HTERT RPE-1 (cell line): ENCODE results near the gene IQSEC1.

Experiments used
- in situ Hi-C: fragments of 300-500 bp; cut with MboI; formaldehyde crosslinking; loops from 4 replicates; pipeline ENCODE4 v1.14.3; 2020; ENCODE audit warnings: low sequenced_read_pairs

Gene IQSEC1

DNA sequence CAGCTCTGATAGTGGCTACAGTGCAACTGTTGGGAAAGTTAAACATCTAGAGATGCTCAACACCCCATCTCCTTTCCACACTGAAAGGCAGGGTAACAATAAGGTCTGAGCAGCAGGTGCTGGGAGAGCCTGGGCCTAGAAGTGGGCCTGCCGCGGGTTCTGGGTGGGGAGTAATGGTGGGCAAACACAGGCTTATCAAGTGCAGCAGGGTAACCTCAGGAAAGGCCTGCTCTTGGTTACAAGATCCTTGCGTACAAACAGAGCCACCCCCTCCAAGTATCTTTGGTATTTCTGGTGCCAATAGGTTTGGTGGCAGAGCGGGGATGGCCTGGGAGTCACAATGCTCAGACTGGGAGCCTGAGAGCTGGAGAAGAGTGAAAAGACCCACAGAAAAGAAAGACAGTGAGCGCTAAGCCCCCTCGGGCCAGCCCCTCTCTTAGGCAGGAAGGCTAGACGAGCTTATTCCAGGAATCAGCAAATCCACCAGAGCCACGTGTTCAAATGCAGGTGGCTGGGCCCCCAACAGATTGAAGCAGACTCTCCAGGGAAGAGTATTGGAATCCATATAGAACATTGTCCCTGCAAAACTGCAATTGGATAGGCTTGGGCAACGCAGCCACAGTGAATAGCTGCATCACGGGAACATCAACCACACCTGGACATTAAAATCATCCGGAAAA lies 2.7 kb downstream of the IQSEC1 start:
- in situ Hi-C loops, result no loop called here

- in situ Hi-C loops, result no loop called here
These were observed 3.7 kb downstream of the IQSEC1 start for GRCh38 chr3:13069495-13069894.

DNA sequence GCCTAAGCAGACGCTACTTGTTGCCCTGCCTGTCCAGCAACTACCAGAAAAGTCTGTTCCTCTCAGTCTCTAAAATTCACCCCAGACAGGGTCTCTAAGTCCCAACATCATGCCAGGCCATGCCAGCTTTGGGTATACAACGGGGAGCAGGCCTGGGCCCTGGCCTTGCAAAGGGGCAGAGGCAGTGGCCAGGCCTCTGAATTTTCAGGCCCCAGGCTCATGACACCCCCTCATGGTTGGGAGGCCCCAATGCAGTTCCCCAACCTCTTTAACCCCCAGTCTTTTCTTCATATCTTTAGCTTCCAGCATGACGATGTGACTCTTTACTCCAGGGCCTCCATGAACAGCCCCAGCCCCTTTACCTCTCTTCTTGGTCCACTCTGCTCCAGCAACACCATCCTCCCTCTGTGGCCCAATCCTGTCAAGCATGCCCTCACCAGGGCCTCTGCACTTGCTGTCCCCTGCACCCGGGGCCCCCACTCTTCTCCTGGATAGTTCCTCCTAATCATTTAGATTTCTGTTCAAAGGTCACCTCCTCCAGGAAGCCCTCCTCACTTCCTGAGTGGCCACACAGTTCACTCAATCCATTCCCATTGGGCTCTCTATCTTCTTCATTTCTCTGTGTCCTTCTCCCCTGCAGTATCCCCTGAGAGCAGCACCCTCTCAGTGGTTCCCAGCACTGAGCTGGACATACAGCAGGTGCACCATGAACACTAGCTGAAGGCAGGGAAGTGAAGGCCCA lies 4.8 kb downstream of the IQSEC1 start:
- in situ Hi-C loops, result no loop called here

- in situ Hi-C loops, result no loop called here
These were observed 5.5 kb downstream of the IQSEC1 start for GRCh38 chr3:13067778-13068177.

- in situ Hi-C loops, result no loop called here
These were observed 6.4 kb downstream of the IQSEC1 start for GRCh38 chr3:13066834-13067233.

DNA sequence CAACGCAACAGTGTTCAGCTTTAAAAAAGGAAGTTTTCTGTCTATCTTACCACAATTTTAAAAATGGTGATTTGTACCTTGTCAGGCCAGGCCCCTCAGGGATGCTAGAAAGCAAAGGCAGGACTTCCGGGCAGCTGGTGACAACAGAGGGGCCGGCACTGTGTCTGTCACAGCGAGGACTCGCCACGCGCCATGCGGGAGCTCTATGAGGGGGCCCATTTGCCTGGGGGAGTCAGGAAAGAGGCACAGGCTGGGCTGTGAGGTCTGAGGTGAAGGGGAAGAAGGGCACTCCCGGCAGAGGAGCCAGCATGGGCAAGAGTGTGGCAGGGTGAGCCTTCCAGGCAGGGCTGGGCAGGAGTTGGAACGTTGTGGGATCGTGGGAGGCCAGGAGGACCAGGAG lies 7.0 kb downstream of the IQSEC1 start:
- in situ Hi-C loops, result no loop called here

DNA sequence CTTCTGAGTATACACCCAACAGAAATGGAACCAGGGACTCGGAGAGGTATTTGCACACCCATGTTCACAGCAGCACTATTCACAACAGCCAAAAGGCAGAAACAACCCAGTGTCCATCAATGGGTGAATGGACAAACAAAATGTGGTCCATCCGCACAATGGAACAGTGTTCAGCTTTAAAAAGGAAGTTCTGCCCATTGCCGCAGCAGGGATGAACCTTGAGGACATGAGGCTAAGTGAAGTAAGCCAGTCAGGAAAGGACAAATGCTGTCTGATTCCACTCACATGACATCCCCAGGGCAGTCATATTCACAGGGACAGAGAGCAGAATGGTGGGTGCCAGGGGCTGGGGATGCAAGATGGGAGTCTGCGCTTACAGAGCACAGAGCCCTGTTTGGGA lies 7.5 kb downstream of the IQSEC1 start:
- in situ Hi-C loops, result no loop called here

DNA sequence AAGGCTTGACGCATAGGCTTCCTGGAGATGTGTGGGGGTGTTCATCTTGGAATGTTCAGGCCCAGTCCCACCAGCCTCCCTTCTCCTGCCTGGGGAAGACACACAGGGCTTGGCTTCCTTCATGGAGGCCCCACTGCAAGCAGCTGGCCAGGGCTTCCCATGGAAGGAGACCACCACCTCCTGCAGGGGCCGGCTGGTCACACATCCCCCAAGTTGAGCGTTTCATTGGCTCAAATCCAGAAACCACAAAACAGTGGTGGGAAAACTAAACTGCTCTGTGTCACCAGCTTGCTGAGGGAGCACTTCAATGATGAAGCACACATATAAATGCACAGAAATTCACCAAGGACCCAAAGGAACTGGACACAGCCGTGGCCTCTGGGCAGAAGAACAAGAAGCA lies 8.3 kb downstream of the IQSEC1 start:
- in situ Hi-C loops, result no loop called here

- in situ Hi-C loops, result no loop called here
These were observed 8.9 kb downstream of the IQSEC1 start for GRCh38 chr3:13064159-13064868.

GRCh38 chr3:13063225-13063624 lies 10.0 kb downstream of the IQSEC1 start:
- in situ Hi-C loops, result no loop called here

DNA sequence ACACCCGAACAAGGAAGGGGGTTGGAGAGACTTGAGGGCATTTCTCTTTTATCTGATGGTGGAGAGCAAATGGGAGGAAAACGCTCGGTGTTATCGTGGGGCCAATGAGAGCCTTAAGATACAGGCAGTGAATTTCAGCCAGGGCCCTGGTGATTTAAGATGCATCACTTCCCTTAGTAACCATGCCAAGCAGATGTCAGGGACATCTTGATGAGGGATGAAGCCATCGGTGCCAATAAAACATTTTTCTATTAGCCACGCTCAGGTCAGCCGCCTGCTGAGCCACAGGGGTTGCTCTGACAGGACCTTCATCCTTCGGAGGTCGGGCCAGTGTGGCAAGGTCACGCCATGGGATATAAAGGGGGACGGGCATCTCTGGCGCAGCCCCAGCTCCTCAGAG lies 10.6 kb downstream of the IQSEC1 start:
- in situ Hi-C loops, result no loop called here

- in situ Hi-C loops, result no loop called here
These were observed 12.8 kb downstream of the IQSEC1 start for GRCh38 chr3:13060341-13060910.

DNA sequence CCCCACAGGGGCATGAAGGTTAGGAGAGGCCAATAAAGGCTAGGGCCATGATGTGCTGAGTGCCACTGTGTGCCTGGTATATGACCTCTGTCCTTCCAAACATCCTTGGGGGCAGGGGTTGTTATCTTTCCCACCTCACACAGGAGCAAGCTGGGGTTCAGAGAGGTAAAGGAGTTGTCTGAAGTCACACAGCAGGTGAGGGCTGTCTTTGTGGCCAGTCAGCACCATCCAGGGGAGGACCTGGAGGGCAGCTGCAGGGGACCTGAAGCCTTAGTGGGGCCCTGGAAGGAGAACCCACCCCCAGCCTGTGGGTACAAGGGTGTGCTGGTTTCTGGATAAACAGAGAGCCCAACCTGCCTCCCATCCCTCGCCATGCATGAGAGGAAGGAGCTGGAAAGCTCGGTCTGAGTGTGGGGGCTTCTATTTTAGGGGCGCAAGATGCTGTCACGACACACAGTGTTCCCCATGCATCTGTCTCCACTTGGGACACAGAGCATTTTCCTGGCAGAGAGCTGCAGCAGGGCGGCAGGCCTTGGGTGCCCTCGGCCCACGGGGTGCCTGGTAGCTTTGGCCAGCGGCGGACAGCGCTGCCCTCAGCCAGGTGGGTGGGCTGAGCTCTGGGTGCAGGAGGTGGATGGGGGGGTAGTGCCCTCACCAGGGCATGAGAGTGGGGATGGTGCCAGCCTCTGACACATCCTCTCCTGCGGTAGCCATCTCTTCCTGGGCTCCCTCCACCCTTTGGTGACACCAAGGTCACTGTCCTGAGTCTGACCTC lies 14.7 kb downstream of the IQSEC1 start:
- in situ Hi-C loops, result no loop called here

GRCh38 chr3:13057282-13058040 lies 15.8 kb downstream of the IQSEC1 start:
- in situ Hi-C loops, result no loop called here

DNA sequence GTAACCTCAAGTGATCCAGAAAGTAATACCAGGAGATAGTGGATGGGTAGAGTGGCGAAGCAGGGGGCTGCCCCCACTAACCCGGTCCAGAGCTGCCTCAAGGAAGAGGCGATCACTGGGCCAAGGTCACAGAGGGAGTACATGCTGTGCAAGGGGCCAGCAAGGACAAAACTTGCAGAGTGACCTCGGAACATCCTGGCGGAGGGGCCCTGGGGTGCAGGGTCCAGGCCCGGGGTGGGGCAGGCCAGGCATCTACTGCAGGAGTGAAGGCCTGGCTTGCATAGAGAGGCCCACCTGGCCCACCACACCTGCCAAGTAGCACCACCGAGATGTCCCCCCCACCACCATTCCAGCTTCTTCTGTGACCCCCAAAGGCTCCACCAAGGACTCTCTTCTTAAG lies 17.6 kb downstream of the IQSEC1 start:
- in situ Hi-C loops, result no loop called here

- in situ Hi-C loops, result no loop called here
These were observed 18.6 kb downstream of the IQSEC1 start for GRCh38 chr3:13054341-13055285.

- in situ Hi-C loops, result no loop called here
These were observed 19.3 kb downstream of the IQSEC1 start for GRCh38 chr3:13053893-13054292.

GRCh38 chr3:13053420-13053819 lies 19.8 kb downstream of the IQSEC1 start:
- in situ Hi-C loops, result no loop called here

GRCh38 chr3:13052191-13052820 lies 20.9 kb downstream of the IQSEC1 start:
- in situ Hi-C loops, result no loop called here
